Kidney (tissue), 14 donors: Measurements from ENCODE around the gene CYP1A2. TPM values are rescaled to one million over a fixed set of nuclear protein-coding genes. Genes with fewer than 3 reads are reported as not detected.

Source experiments
- DNase-seq, 5 donors: peaks; one replicate each; pipeline ENCODE4 v3.0.0-alpha.2; 2013 to 2020
- FAIRE-seq: peaks from 2 replicates; lab custom pipeline; 2012; peaks lifted over from hg19 to GRCh38; lab: Jason Lieb, UNC
- H3K27ac ChIP-seq, 2 donors: one replicate each; pipeline ENCODE4 v1.7.0; 2013; ENCODE audit warnings: low read depth in 2 of 2, low read length in 2 of 2, inconsistent platforms in 1 of 2
- H3K27me3 ChIP-seq: one replicate; pipeline ENCODE4 v1.7.1; 2013; ENCODE audit warnings: low read length, inconsistent platforms; ENCODE audit not compliant: control insufficient read depth, insufficient read depth
- H3K36me3 ChIP-seq, 3 donors: one replicate each; pipeline versions ENCODE4 v1.7.0 to v1.7.1; 2013; ENCODE audit warnings: low read length in 3 of 3, control low read depth in 1 of 3, inconsistent platforms in 1 of 3; ENCODE audit not compliant: insufficient read depth in 3 of 3, control insufficient read depth in 2 of 3
- H3K4me1 ChIP-seq, 3 donors: one replicate each; pipeline versions ENCODE4 v1.7.0 to v1.7.1; 2013; ENCODE audit warnings: low read length in 3 of 3, inconsistent platforms in 1 of 3, low read depth in 1 of 3; ENCODE audit not compliant: control insufficient read depth in 2 of 3, insufficient read depth in 2 of 3
- H3K4me3 ChIP-seq, 3 donors: one replicate each; pipeline versions ENCODE4 v1.7.0 to v1.8.1; 2013; ENCODE audit warnings: low read length in 3 of 3, control low read depth in 1 of 3, inconsistent platforms in 1 of 3
- H3K9ac ChIP-seq, 3 donors: one replicate each; pipeline versions ENCODE4 v1.7.0 to v1.7.1; 2013; ENCODE audit warnings: low read length in 3 of 3, control low read depth in 1 of 3, inconsistent platforms in 1 of 3
- H3K9me3 ChIP-seq, 3 donors: one replicate each; pipeline versions ENCODE4 v1.7.0 to v1.7.1; 2013; ENCODE audit warnings: low read length in 3 of 3, control low read depth in 1 of 3, inconsistent platforms in 1 of 3; ENCODE audit not compliant: control insufficient read depth in 2 of 3, insufficient read depth in 1 of 3
- intact Hi-C: fragments of 100-400 bp; cut with DNase I; formaldehyde crosslinking; loops from one replicate; pipeline ENCODE4 v1.11.1; 2022
- polyA plus RNA-seq: library from polyadenylated mRNA; stranded (reverse); fragments of 350-450 nt; fragmentation: Illumina TruSeq; extraction: RNeasy Lipid Tissue Mini Kit (QIAGEN cat#74804); gene quantifications from one replicate; pipeline ENCODE4 v1.2.3, GENCODE V29; 2014; ENCODE audit warnings: low read depth, low replicate concordance; ENCODE audit not compliant: insufficient read depth
- total RNA-seq: library from RNA; stranded (reverse); fragmentation: NEBNext Ultra II Directional; extraction: Animal tissue kit (Norgen Biotek cat#: 25700); gene quantifications from one replicate; pipeline ENCODE4 v1.2.1, GENCODE V29; 2021
- TF ChIP-seq, protein P1 (sequence below): IDR thresholded peaks from 3 replicates; pipeline ENCODE4 v1.5.1; 2012; ENCODE audit warnings: mild to moderate bottlenecking, moderate library complexity, borderline replicate concordance; ENCODE audit not compliant: insufficient read depth; ENCODE audit errors: extremely low read depth
- donor health status: control.
- donor health status: control.
- donor health status: control.
- donor health status: control.
- donor health status: control.
- donor health status: DM: yes; HTN: yes; CAD: no.
- donor health status: Normal renal cell carcinoma (clear cell type).

CYP1A2 gene
- total and polyA plus RNA-seq, 2 donors from 2014 or later: not detected

DNA sequence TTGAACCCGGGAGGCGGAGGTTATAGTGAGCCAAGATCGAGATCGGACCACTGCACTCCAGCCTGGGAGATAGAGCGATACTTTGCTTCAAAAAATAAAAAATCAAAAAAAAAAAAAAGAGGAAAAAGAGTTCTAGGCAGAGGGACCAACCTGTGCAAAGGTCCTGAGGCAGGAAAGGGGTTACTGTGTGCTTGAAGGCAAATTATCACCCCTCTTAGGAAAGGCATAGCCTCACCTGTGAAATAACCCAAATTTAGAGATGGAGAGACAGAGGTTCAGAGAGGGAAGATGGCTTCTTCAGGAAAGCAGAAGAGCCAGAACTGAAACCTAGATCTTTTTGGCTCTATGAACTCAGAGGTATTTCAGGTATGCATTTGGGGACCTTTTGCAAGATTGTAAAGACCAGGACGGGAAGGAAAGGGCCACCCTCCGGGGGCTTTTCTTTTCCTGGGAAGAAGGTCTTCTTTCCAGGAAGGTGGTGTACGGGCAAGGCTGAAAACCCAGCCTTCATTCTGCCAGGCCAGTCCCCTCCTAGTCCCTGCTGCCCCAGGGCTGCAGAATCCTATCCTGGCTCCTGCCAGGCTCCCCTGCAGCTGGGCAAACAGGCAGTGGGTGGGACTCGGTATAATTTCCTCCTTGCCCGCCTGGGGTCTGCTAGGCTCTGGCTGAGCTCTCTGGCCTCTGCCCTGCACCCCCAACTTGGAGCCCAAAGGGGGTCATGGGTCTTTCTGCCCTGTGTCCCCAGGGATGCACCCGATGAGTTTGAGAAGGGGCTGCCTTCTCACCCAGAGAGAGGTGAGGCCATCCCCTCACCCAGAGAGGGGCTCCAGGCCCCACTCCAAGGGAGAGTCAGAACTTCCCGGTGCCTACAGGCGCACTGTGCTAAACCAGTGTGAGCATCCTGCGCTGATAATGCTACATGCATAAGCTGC lies 18.8 kb downstream of the CYP1A2 start:
- intact Hi-C loops: loop anchor here (5.0 kb wide), 1 partner anchor 130 kb away; no protein-coding TSS in a partner anchor
- no peak for FAIRE-seq
- no peak overlapping the region for H3K9ac ChIP-seq
- no peak overlapping the region for H3K4me3 ChIP-seq
- H3K9me3 ChIP-seq: no peaks in the 10 kb centered on the region
- H3K27ac ChIP-seq: no peak overlapping the region
- H3K27me3 ChIP-seq: no peaks in the 10 kb centered on the region
- H3K36me3 ChIP-seq: no peaks in the 10 kb centered on the region
- TF ChIP-seq, protein P1, sequence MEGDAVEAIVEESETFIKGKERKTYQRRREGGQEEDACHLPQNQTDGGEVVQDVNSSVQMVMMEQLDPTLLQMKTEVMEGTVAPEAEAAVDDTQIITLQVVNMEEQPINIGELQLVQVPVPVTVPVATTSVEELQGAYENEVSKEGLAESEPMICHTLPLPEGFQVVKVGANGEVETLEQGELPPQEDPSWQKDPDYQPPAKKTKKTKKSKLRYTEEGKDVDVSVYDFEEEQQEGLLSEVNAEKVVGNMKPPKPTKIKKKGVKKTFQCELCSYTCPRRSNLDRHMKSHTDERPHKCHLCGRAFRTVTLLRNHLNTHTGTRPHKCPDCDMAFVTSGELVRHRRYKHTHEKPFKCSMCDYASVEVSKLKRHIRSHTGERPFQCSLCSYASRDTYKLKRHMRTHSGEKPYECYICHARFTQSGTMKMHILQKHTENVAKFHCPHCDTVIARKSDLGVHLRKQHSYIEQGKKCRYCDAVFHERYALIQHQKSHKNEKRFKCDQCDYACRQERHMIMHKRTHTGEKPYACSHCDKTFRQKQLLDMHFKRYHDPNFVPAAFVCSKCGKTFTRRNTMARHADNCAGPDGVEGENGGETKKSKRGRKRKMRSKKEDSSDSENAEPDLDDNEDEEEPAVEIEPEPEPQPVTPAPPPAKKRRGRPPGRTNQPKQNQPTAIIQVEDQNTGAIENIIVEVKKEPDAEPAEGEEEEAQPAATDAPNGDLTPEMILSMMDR: no peak
- peaks cover 0 to 2% (median 0%) of the 10 kb centered on the region in 3 donors for H3K4me1 ChIP-seq
- DNase-seq: no peak

DNA sequence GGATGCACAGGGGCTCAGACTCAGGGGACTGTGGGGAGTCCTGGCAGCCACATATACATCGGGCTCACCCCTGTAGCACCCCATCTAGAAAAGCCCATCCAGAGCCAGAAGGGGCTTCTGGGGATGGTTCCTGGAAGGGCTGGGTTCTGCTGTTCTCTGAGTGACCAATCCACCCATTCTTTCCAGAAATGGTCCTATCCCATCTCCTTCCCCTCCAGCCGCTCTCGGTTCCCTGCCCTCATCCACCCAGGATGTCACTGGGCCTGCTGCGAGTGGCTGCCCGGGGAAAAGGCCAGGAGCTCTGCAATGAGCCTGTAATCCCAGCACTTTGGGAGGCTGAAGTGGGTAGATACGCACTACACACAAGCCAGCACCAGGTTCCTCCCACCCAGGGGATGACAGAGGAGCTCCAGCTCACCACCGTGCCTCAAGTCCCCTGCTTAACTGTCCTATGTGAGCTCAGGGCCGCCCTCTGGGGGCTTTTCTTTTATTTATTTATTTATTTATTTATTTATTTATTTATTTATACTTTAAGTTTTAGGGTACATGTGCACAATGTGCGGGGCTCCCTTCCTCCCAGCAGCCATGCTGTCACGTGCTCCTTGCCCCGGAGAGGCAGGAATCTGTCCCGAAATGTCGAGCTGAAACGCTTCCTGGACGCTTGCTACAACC lies 19.6 kb downstream of the CYP1A2 start:
- intact Hi-C loops: loop anchor here (5.0 kb wide), 1 partner anchor 131 kb away; no protein-coding TSS in a partner anchor
- H3K4me3 ChIP-seq: no peak overlapping the region
- FAIRE-seq (no peak), DNase-seq (no peak)
- TF ChIP-seq, protein P1: no peak
- no peaks in the 10 kb centered on the region for H3K9me3 ChIP-seq
- no peaks in the 10 kb centered on the region for H3K27me3 ChIP-seq
- no peak overlapping the region for H3K9ac ChIP-seq
- no peaks in the 10 kb centered on the region for H3K36me3 ChIP-seq
- peaks cover 0 to 2% (median 0%) of the 10 kb centered on the region in 3 donors for H3K4me1 ChIP-seq
- no peak overlapping the region for H3K27ac ChIP-seq

DNA sequence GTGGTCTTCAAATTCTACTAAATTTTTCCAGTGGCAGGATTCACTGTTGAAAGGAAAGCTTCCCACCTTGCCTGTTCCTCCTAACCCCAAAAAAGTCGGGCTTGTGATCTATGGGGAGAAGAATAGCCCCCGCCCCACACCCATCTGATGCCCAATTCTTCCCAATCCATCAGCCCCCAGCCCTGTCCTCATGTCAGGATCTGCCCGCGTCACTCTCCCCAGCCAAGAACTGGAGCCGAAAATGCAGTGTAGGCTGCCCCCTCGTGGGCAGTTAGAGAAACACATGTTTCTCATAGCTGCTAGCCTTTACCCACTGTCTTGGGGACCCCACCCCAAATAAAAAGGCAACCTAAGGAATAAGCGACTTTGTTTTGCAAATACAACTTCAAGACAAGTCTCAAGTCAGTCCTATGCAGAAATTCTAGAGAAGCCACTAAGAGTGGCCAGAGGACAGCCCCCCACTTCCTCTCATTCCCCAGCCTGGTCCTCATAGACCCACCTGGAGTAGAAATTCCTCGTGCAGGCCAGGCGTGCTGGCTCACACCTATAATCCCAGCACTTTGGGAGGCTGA lies 20.2 kb downstream of the CYP1A2 start:
- TF ChIP-seq, protein P1: peak; percentile 87
- Histone ChIP-seq H3K4me1 (peaks cover 0 to 2% (median 0%) of the 10 kb centered on the region in 3 donors), H3K27ac (no peak overlapping the region), H3K9me3 (no peaks in the 10 kb centered on the region), H3K9ac (no peak overlapping the region), H3K4me3 (no peak overlapping the region), H3K27me3 (no peaks in the 10 kb centered on the region), H3K36me3 (no peaks in the 10 kb centered on the region)
- intact Hi-C loops: loop anchor here (5.0 kb wide), 1 partner anchor 132 kb away; no protein-coding TSS in a partner anchor
- no peak for FAIRE-seq
- peak in 4 of 5 donors; percentile 65 to 77 (median 73) for DNase-seq
